ENCODE results near the gene TMEM190.

- TF ChIP-seq ZNF311 (tag by site-specific recombination; IDR thresholded peaks at IDR 0.05; ENCODE audit: borderline replicate concordance) (no peak), TCF7L2 (IDR thresholded peaks at IDR 0.05; ENCODE audit: borderline replicate concordance, low read depth, low read length) (no peak), ZNF501 (tag by site-specific recombination; IDR thresholded peaks at IDR 0.05) (no peak), ZNF555 (tag by site-specific recombination; conservative IDR thresholded peaks at IDR 0.05) (no peak), ZNF398 (tag by site-specific recombination; IDR thresholded peaks at IDR 0.05) (no peak), ZNF292 (tag by site-specific recombination; IDR thresholded peaks at IDR 0.05; ENCODE audit: borderline replicate concordance, low read depth) (no peak)
These were observed 6.2 kb upstream of the TMEM190 start, which contains the start of gene IL11 for GRCh38 chr19:55370305-55370988.

Measured in HEK293 (cell line).